Cardiac fibroblast (primary cell): ENCODE data around the gene DGKZ.
A peak's percentile ranks its signal among the peaks of the same experiment; 100 is the strongest.

Source experiments
- DNase-seq, 2 donors: peaks; one replicate each; pipeline versions ENCODE4 v3.0.0 to v3.0.0-alpha.2; 2010; ENCODE audit warnings: low read depth in 2 of 2
- H3K4me3 ChIP-seq, 2 donors: replicated peaks in 1 of 2; 1 replicate in 1 of 2; 2 replicates in 1 of 2; pipeline ENCODE4 v1.5.1; 2011; ENCODE audit warnings: low read depth in 2 of 2, low read length in 2 of 2, mild to moderate bottlenecking in 2 of 2, moderate library complexity in 1 of 2
- CTCF ChIP-seq: IDR thresholded peaks from one replicate; pipeline ENCODE4 v1.5.1; 2011; ENCODE audit warnings: low read depth, mild to moderate bottlenecking, low read length, inconsistent platforms

Gene DGKZ

GRCh38 chr11:46381048-46381818, 34.0 kb downstream of the DGKZ start, which contains the start of gene MDK:
Gene MDK, plus strand, starts transcription at chr11:46381669. Its CDS starts 389 bp downstream, at chr11:46382058.
- DNase-seq = peak in 1 of 2 donors; percentile 31
- TF ChIP-seq CTCF = no peak
- peak within 1 kb of the TSS; percentile 57 to 59 for H3K4me3 ChIP-seq

- TF ChIP-seq CTCF = no peak
- DNase-seq = peak in 1 of 2 donors; percentile 19
- H3K4me3 ChIP-seq = peak overlapping the region; percentile 49 to 59
Measured at GRCh38 chr11:46381819-46382645, 34.8 kb downstream of the DGKZ start.

- DNase-seq = peak; percentile 61 to 63
- H3K4me3 ChIP-seq = peak overlapping the region in 1 of 2 donors; percentile 59
- peak; percentile 68 for TF ChIP-seq CTCF
Measured at GRCh38 chr11:46382646-46383403, 35.6 kb downstream of the DGKZ start.

GRCh38 chr11:46383404-46383758, 36.1 kb downstream of the DGKZ start:
- DNase-seq = no peak
- H3K4me3 ChIP-seq = no peak overlapping the region
- no peak for TF ChIP-seq CTCF

GRCh38 chr11:46383974-46384701, 36.9 kb downstream of the DGKZ start:
- TF ChIP-seq CTCF = no peak
- H3K4me3 ChIP-seq = no peak overlapping the region
- DNase-seq = no peak
